Measurements from ENCODE around the gene ZDHHC14. TPM values are rescaled to one million over a fixed set of nuclear protein-coding genes. Genes with fewer than 3 reads are reported as not detected.

ZDHHC14 gene
- total RNA-seq, 2 experiments from 2014 or later: 1.3 to 1.6 TPM

DNA sequence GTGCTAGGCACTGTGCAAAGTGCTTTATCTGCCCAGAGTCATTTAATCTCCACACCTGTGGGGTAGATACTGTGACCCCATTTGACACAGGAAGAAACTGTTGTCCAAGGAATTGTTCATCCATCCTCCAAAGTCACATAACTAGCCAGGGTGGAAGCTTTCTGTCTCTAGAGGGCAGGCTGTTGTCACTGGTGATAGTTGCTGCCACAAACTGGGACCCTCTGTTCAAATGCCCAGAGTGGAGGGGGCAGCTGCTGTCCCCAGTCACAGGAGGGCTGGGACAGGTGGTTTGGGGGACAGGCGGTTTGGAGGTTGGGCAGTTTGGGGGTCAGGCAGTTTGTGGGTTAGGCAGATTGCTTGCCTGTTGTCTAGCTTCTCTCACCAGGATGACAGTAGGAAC lies 41.6 kb upstream of the ZDHHC14 start:
- H3K4me3 ChIP-seq (ENCODE audit: low read length): no peak overlapping the region
- CTCF ChIA-PET: no interaction called here
- no peak overlapping the region for H3K27ac ChIP-seq (ENCODE audit: low read depth in 1 of 2, low read length in 2 of 2)
- H3K27me3 Mint-ChIP-seq: peaks cover 71% of the 10 kb centered on the region
- intact Hi-C loops (cut with DNase I, micrococcal nuclease): loop anchor here in 1 of 2 experiments (5.0 kb wide), 1 partner anchor 328 kb away; no protein-coding TSS in a partner anchor
- no peaks in the 10 kb centered on the region for H3K4me1 ChIP-seq (ENCODE audit: insufficient read depth, low read length)
- DNase-seq (no peak), ATAC-seq (ENCODE audit: poor library complexity) (no peak)
- POLR2A ChIA-PET: no interaction called here
- H3K27ac Mint-ChIP-seq: no peak overlapping the region
- no peaks in the 10 kb centered on the region for H3K36me3 ChIP-seq (ENCODE audit: insufficient read depth, low read length)
- no peak for TF ChIP-seq CTCF (IDR thresholded peaks at IDR 0.05)
- no peaks in the 10 kb centered on the region for H3K9me3 ChIP-seq (ENCODE audit: control insufficient read depth in 1 of 2, insufficient read depth in 1 of 2, low read length in 2 of 2)
- H3K4me3 Mint-ChIP-seq: no peak overlapping the region
- peaks cover 3 to 14% of the 10 kb centered on the region in 2 experiments for H3K27me3 ChIP-seq (ENCODE audit: control insufficient read depth in 1 of 2, insufficient read depth in 2 of 2, low read length in 2 of 2)
- no peaks in the 10 kb centered on the region for H3K4me1 Mint-ChIP-seq (ENCODE audit: low read depth)
- no peaks in the 10 kb centered on the region for H3K9me3 Mint-ChIP-seq
- H3K36me3 Mint-ChIP-seq (ENCODE audit: low read depth): no peaks in the 10 kb centered on the region

DNA sequence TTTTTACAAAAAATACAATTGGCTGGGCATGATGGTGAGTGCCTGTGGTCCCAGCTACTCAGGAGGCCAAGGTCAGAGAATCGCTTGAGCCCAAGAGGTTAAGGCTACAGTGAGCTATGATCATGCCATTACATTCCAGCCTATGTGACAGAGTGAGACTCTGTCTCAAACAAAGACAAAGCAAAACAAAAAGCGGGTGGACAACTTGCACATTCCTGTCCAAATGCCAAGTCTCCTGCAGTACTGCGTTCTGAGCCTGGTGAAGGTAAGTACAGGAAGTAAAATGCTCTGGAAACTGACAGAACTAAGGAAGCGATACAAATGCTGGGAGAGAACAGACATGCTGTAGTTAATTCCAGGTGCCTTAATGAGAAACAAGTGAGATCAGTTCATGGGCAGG lies 37.3 kb upstream of the ZDHHC14 start:
- no peaks in the 10 kb centered on the region for H3K9me3 Mint-ChIP-seq
- no peak overlapping the region for H3K27ac ChIP-seq (ENCODE audit: low read depth in 1 of 2, low read length in 2 of 2)
- H3K27me3 Mint-ChIP-seq: peaks cover 67% of the 10 kb centered on the region
- H3K9me3 ChIP-seq (ENCODE audit: control insufficient read depth in 1 of 2, insufficient read depth in 1 of 2, low read length in 2 of 2): no peaks in the 10 kb centered on the region
- no peaks in the 10 kb centered on the region for H3K4me1 Mint-ChIP-seq (ENCODE audit: low read depth)
- no peak for DNase-seq
- no peak for ATAC-seq (ENCODE audit: poor library complexity)
- peaks cover 6 to 22% of the 10 kb centered on the region in 2 experiments for H3K27me3 ChIP-seq (ENCODE audit: control insufficient read depth in 1 of 2, insufficient read depth in 2 of 2, low read length in 2 of 2)
- no peak overlapping the region for H3K4me3 Mint-ChIP-seq
- H3K36me3 Mint-ChIP-seq (ENCODE audit: low read depth): no peaks in the 10 kb centered on the region
- H3K4me1 ChIP-seq (ENCODE audit: insufficient read depth, low read length): no peaks in the 10 kb centered on the region
- H3K36me3 ChIP-seq (ENCODE audit: insufficient read depth, low read length): no peaks in the 10 kb centered on the region
- H3K4me3 ChIP-seq (ENCODE audit: low read length): no peak overlapping the region
- no peak for TF ChIP-seq CTCF (IDR thresholded peaks at IDR 0.05)
- ChIA-PET POLR2A (no interaction called here), CTCF (interaction anchor here (0.6 kb wide), 1 partner anchor 14 kb away, joined by 3 read pairs; no protein-coding TSS in a partner anchor)
- intact Hi-C loops (cut with DNase I, micrococcal nuclease): no loop called here
- no peak overlapping the region for H3K27ac Mint-ChIP-seq

DNA sequence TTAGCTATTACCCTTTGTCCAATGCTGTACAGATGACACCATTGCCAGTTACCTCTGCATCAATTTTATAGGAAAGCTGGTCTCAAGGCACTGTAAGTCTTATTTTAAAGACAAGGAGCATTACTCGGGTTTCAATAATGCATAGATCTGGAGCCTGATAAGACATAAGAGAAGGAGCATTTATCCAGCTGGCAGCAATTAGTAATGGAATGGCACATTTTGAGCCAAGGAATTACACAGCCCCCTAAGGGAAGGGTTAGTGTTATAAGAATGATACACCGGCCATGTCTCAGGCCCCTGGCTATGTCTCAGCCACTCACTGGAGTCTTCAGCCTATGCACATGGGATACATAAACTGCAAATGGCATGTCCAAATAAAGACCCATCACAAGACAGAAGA lies 34.6 kb upstream of the ZDHHC14 start:
- ChIA-PET CTCF (no interaction called here), POLR2A (no interaction called here)
- H3K4me1 ChIP-seq (ENCODE audit: insufficient read depth, low read length): no peaks in the 10 kb centered on the region
- DNase-seq: no peak
- no peak overlapping the region for H3K27ac ChIP-seq (ENCODE audit: low read depth in 1 of 2, low read length in 2 of 2)
- Mint-ChIP-seq H3K27me3 (peaks cover 49% of the 10 kb centered on the region), H3K9me3 (no peaks in the 10 kb centered on the region), H3K4me3 (no peak overlapping the region), H3K36me3 (ENCODE audit: low read depth) (no peaks in the 10 kb centered on the region), H3K27ac (no peak overlapping the region), H3K4me1 (ENCODE audit: low read depth) (no peaks in the 10 kb centered on the region)
- no peak overlapping the region for H3K4me3 ChIP-seq (ENCODE audit: low read length)
- no peak for TF ChIP-seq CTCF (IDR thresholded peaks at IDR 0.05)
- no peaks in the 10 kb centered on the region for H3K9me3 ChIP-seq (ENCODE audit: control insufficient read depth in 1 of 2, insufficient read depth in 1 of 2, low read length in 2 of 2)
- peaks cover 6 to 16% of the 10 kb centered on the region in 2 experiments for H3K27me3 ChIP-seq (ENCODE audit: control insufficient read depth in 1 of 2, insufficient read depth in 2 of 2, low read length in 2 of 2)
- ATAC-seq (ENCODE audit: poor library complexity): no peak
- intact Hi-C loops (cut with DNase I, micrococcal nuclease): no loop called here
- no peaks in the 10 kb centered on the region for H3K36me3 ChIP-seq (ENCODE audit: insufficient read depth, low read length)
